ENCODE data around the gene NECAP2.
"Not testable (repeated sequence)": the region's sequence is repeated elsewhere in the genome, so short reads cannot be mapped to it uniquely, and the experiment has no call there.

The NECAP2 gene

GRCh38 chr1:16462773-16463330 is 22.3 kb downstream of the NECAP2 start:
- DNase-seq: no peak

GRCh38 chr1:16464917-16465625 is 24.5 kb downstream of the NECAP2 start:
- no peak for DNase-seq

DNA sequence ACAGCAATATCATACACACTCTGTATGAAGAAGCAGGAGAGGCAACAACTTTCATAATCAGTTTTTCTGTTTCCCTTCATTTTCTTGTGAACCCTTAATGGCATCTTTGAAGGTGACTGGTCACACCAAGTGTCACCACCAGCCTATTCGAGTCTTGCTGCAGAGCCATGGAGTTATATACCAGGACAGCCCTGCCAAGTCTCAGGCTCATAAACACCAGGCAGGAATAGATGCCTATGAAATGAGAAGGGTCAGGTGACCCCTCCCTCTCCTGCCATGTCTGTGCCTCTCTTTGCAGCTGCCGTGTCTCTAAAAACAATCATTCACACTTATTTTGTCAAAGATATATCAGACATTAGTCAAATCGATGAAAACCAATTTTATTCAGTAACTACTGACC is 28.0 kb downstream of the NECAP2 start:
- no peak for DNase-seq

DNA sequence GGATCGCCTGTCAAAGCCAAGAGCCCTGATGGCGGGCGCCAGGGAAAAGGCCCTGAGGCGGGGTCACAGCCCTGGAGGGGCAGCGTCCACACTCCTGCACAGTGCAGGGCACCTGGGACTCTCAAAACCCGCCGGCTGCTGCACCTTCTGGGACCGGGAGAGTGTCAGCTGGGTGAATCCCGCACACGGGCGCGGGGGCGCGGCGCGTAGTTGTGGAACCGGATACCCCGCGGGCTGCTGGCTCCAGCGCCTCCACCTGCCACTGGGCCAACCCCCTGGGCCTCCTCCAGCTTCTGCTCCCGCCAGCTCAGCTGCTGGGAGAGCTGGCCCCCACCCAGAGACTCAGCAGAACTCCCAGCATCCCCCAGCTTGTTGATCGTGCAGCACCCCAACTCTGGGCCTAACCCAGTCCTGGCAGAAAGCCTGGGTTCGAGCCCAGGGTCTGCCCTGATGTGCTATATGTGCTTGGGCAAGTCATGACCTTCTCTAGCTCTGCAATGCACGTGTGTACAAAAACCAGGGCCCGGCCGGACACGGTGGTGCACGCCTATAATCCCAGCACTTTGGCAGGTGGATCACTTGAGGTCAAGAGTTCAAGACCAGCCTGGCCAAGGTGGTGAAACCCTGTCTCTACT is 33.8 kb downstream of the NECAP2 start:
- DNase-seq: no peak

- DNase-seq: not testable (repeated sequence)
Measured at GRCh38 chr1:16474891-16475290, 34.4 kb downstream of the NECAP2 start.

DNA sequence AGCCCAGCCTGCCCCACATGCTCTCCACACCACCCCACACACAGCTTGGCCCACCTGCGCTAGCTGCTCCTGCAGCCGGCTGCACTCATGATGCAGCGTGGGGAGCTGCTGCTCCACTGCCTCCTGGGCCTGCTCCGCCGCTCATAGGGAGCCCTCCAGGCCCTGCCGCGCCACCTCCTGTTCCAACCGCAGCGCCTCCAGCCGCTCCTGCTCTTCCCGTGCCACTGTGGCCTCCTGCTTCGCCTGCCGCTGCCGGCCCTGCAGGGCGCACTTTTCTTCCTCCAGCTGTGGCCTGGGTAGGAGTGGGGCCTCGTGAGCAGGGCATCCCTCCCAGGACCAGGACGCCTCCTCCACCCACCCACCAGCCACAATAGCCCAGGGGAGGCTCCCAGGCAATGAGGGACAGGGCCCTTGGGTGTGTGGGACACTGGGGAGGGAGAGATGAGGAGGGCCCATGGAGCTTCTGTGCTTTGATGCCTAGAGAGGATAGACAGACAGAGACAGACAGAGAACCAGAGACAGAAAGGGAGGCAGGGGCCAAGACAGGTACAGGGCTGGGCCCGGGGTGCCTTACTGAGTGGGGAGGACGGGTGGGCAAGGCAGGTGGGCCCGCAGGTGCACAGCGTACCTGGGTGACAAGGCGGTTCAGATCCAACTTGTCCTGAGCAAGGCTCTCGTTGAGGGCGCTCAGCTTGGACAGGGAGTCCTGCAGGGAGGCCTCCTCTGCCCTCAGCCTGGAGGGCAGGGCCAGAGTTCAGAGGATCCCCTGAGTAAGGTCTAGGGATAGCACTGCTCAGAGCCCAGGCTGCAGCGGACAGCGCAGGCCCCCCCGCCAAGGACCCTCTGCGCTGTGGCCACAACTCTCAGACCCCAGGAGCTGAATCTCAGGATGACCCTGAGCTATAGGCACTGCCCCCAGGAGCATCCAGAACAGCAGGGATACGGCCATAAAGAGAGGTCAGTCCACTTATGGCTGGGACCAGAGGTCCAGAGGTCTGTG is 35.5 kb downstream of the NECAP2 start:
- not testable (repeated sequence) for DNase-seq

GRCh38 chr1:16478091-16478490 is 37.6 kb downstream of the NECAP2 start:
- no peak for DNase-seq

DNA sequence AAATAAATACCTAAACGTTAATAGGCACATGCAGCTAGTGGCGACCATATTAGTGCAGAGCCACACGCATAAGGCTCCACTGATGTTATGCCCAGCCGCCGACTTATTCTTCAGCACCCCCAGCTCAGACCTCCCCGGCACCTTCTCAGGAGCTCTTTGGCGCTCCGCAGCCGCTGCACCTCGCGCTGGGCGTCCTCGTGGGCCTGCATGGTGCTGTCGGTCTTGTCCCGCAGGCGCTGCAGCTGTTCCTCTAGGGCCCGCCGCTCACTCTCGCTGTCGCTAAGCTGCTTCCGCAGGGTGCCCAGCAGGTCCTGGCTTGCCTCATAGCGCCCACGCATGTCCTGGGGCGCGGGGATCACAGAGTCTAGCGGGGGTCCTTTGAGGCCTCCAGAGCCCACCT is 42.6 kb downstream of the NECAP2 start:
- DNase-seq: not testable (repeated sequence)

- not testable (repeated sequence) for DNase-seq
Measured at GRCh38 chr1:16483639-16484500, 43.3 kb downstream of the NECAP2 start.

DNA sequence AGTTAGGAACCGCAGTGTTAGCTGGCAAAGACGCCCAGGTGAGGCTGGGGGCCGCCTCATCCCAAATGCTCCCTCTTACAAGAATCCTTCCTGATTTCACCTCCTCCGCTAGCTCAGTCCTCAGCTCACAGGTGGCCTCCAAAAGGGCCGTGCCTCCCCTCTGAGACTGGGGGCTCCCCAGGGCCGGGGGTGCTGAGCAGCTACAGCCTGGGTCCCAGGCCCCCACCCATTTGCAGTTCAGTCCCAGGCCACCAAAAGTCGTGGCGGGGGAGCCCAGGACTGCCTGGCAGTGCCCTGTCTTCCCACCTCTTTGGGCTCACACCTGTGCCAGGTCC is 43.9 kb downstream of the NECAP2 start:
- DNase-seq: no peak

GRCh38 chr1:16484931-16485330 is 44.4 kb downstream of the NECAP2 start:
- DNase-seq: no peak

GRCh38 chr1:16486316-16486715 is 45.8 kb downstream of the NECAP2 start:
- DNase-seq: not testable (repeated sequence)

DNA sequence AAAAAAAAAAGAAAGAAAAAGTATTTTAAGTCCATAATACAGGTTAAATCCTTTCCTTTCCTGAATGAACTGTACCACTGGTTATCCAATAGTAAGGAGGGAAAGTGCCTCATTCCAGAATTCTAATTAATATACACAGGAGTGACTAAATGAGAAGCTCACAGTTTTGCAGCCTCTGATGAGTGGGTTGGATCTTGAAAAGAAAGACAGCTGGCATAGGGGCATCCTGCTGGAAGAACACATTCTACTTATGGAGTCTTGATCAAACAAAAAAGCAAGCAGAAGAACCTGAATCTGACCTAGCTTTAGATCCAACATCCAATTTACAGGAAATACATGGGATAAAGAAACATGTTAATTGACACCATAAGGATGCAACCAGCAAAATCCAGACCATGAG is 46.5 kb downstream of the NECAP2 start:
- DNase-seq: not testable (repeated sequence)

DNA sequence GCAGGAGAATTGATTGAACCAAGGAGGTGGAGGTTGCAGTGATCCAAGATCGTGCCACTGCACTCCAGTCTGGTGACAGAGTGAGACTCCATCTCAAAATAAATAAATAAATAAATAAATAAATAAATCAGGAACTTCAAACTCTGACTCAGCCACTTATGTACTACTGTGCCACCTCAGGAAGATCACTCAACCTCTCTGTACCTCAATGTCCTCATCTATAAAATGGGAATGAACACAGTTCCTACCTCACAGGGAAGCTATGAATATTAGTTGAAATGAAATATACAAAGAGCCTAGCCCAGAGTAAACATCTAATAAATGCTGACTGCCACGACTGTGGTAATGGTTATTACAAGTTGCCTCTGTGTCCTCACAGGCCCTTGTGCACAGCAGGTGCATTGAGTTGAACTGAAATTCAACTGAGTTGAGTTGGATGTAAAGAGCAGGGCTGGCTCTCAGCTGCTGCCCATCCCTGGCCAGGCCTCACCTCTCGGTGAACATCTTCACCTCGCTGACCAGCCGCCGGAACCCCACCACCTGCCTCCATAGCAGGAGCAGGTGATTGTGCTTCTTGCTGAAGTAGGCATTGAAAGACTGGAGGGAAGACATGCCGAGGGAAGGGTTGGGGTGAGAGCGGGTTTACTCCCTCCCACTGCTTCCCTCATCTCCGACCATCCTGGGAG is 48.8 kb downstream of the NECAP2 start:
- not testable (repeated sequence) for DNase-seq

GRCh38 chr1:16491056-16491675 is 50.6 kb downstream of the NECAP2 start:
- no peak for DNase-seq

- not testable (repeated sequence) for DNase-seq
Measured at GRCh38 chr1:16492937-16493336, 52.4 kb downstream of the NECAP2 start.

GRCh38 chr1:16493731-16494130 is 53.2 kb downstream of the NECAP2 start:
- DNase-seq: not testable (repeated sequence)

DNA sequence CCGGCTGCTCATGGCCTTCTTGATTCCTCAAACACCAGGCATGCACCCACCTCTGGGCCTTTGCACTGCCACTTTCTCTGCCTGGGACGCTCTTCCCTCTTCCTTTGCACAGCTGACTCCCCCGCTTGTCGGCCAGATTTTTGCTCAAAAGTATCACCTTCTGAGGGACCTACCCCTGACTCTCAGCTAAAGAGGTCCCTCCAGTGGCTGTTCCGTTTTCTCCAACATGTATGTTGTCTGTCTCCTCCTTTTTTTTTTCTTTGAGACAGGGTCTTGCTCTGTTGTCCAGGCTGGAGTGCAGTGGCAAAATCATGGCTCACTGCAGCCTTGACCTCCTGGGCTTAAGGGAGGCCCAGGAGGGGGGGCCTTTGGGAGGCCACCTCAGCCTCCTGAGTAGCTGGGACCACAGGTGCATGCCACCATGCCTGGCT is 57.0 kb downstream of the NECAP2 start:
- not testable (repeated sequence) for DNase-seq

- not testable (repeated sequence) for DNase-seq
Measured at GRCh38 chr1:16498047-16498446, 57.5 kb downstream of the NECAP2 start.

GRCh38 chr1:16498573-16499413 is 58.3 kb downstream of the NECAP2 start:
- DNase-seq: peak; percentile 51 to 84

All from NCI-H187 (cell line).